HG02852 (cell line): ENCODE data around the gene STK36.

ENCODE experiments used
- ATAC-seq: cut with Tn5 transposase; IDR thresholded peaks from one replicate; pipeline ENCODE4 v1.9.1; 2021; ENCODE audit warnings: mild to moderate bottlenecking, moderate library complexity; ENCODE audit not compliant: unreplicated experiment

STK36 gene, protein sequence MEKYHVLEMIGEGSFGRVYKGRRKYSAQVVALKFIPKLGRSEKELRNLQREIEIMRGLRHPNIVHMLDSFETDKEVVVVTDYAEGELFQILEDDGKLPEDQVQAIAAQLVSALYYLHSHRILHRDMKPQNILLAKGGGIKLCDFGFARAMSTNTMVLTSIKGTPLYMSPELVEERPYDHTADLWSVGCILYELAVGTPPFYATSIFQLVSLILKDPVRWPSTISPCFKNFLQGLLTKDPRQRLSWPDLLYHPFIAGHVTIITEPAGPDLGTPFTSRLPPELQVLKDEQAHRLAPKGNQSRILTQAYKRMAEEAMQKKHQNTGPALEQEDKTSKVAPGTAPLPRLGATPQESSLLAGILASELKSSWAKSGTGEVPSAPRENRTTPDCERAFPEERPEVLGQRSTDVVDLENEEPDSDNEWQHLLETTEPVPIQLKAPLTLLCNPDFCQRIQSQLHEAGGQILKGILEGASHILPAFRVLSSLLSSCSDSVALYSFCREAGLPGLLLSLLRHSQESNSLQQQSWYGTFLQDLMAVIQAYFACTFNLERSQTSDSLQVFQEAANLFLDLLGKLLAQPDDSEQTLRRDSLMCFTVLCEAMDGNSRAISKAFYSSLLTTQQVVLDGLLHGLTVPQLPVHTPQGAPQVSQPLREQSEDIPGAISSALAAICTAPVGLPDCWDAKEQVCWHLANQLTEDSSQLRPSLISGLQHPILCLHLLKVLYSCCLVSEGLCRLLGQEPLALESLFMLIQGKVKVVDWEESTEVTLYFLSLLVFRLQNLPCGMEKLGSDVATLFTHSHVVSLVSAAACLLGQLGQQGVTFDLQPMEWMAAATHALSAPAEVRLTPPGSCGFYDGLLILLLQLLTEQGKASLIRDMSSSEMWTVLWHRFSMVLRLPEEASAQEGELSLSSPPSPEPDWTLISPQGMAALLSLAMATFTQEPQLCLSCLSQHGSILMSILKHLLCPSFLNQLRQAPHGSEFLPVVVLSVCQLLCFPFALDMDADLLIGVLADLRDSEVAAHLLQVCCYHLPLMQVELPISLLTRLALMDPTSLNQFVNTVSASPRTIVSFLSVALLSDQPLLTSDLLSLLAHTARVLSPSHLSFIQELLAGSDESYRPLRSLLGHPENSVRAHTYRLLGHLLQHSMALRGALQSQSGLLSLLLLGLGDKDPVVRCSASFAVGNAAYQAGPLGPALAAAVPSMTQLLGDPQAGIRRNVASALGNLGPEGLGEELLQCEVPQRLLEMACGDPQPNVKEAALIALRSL (N-terminal part only)

DNA sequence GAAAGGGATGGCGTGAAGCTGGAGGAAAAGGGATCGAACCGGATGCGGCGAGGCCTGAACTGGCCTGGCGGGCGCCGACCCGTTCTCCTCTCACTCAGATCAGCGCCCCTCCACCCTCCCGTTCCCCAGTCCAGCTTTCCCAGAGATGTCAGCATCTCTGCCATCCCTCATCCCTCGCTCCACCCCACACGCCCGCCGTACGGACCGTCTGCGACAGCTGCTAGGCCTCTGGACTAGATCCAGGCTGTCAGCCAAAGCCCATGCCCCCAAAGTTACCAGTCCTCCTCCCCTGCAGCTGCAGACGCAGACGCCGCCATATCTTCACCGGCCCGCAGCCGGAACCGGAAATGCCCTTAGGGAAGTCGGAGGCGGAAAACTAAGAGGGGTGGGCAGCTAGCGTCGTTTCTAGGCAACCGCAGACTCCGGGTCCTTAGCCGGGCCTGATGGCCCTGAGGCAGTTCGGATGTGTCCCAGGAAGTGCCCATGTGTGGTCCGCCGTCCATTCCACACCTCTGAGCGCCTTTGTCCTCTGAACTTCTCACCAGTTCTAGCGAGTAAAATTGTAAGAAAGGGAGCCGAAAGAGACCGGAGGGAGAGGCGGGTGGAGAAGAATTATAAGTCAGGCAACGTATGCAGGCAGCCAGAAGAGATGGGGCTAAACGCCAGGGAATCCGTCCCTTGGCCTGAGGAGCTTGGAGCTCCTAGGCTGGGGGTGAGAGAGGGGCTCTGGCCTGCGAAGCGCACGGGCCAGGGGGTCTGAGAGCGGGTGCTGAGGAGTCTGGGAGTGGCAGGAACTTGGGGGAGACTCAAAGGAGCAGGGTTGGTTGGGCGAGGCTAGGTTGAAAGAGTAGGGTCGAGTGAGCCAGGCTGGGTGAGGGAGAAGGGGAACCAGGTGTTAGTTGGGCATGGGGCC is at the start of gene STK36, which contains the start of gene RNF25:
Gene STK36 (plus strand): TSS at position 433 of the 913 bp plus-strand sequence. CDS start 744 bp downstream, outside the sequence.
Gene RNF25 (minus strand): TSS at position 349 of the 913 bp plus-strand sequence. CDS start 32 bp downstream, at position 317.
- peak; percentile 99 for ATAC-seq

DNA sequence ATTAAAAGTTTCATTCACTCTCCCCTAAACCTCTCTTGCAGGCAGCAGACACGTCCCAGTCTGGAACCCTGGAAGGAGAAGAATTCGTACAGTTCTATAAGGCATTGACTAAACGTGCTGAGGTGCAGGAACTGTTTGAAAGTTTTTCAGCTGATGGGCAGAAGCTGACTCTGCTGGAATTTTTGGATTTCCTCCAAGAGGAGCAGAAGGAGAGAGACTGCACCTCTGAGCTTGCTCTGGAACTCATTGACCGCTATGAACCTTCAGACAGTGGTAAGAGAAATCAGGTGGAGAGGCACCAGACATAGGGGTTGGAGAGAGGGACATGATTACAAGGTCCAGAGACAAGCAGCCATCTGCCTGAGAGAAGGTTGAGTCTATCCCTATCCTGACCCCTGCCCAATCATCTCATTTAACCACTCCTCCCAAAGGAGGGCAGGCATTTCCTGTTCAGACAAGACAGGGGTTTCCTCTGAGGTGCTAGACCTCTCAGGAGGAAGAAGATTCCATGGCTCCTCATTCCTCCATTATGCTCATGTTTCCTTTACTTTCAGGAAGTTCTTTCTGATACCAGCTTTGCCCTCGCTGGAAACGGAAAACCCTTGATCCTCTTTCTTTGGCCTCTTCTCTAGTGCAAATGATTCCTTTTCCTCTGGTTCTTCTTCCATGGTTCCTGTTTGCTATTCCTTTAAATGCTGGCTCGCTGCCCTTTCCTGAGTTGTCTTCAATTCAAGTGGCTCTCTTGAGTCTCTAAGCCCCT is 49.1 kb upstream of the STK36 start:
- ATAC-seq: no peak

DNA sequence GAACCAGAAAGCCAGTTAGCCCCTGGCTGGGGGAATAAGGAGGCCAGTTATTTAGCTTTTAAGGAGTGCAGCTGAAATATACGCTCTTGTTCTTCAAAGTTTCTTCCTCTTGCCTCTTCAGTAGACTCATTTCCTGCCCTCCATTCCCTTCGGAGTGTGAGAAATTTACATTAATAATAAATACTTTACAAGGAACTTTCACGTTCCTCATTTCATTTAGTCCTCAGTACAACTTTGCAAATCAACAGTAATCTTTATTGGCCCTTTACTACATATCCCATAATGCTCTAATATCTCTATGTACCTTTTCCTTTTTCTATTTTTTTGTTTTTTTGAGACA is 48.5 kb upstream of the STK36 start:
- no peak for ATAC-seq

DNA sequence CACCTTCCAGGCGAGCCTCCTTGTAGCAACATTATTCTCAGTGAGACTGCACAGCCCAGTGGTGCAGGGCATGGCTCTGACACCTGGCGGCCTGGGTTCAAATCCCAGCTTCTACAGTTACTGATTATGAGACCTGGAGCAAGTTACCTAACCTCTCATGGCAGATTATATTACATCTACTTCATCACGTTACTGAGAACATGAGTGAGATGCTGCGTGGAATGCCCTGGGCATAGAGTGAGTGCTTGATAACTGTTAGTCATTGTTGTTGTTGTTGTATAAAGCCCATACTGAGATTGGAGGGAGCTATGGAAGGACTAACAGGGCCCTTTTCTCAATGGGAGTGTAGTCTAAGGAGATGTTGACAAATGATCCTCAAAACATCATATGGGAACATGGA is 45.5 kb upstream of the STK36 start:
- ATAC-seq: no peak

DNA sequence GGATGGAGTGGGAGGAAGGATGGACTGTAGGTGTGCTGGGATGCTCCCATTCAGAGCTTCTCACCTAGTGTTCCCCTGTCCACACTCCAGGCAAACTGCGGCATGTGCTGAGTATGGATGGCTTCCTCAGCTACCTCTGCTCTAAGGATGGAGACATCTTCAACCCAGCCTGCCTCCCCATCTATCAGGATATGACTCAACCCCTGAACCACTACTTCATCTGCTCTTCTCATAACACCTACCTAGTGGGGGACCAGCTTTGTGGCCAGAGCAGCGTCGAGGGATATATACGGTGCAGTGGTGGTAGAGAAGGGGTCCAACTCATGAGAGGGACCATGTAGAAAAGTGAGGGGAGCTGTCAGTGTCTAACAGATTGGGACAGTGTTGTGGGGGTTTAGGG is 43.9 kb upstream of the STK36 start:
- ATAC-seq: no peak

DNA sequence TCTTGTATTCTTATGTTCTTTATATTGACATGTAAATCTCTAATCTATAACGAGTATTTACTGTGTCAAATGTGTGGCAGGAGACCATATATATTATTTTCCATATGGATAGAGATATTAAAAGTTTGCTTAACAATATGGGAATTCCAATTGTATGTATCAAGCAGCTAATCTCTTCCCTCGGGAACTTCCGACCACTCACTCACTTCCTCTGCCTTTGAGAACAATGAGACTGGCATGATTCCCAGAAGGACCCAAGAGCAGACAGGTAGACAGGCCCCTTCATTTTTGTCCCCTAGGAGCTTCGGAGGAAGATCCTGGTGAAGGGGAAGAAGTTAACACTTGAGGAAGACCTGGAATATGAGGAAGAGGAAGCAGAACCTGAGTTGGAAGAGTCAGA is 40.0 kb upstream of the STK36 start:
- ATAC-seq: no peak

DNA sequence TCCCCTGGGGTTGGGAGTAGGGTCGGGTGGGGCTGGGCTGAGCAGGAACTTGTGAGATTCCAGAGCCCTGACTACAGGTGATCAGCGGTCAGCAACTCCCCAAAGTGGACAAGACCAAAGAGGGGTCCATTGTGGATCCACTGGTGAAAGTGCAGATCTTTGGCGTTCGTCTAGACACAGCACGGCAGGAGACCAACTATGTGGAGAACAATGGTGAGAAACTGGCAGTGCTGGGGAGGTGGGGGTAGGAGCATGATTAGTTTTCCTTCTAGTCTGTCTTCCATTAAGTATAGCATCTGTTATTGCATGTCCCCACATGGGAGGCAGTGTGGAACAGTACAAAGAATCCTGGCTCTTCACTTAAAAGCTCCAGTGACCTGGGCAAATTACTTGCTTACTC is 36.2 kb upstream of the STK36 start:
- ATAC-seq: no peak

DNA sequence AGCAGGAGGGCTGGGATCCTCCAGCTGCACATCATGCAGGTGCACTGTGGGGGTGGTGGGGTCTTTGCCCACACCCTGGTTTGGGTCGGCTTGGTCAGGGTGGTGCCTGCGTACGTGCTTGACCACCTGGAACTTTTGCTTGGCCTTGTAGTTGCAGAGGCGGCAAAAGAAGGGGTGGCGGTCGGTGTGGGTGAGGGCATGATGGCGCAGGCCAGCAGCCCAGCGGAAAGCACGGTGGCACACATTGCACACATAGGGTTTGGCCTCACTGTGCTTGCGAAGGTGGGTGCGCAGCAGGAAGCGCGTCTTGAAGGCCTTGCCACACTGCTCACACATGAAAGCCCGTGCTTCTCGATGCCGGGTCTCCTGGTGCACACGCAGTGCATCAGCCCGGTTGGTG is 33.5 kb upstream of the STK36 start:
- no peak for ATAC-seq

DNA sequence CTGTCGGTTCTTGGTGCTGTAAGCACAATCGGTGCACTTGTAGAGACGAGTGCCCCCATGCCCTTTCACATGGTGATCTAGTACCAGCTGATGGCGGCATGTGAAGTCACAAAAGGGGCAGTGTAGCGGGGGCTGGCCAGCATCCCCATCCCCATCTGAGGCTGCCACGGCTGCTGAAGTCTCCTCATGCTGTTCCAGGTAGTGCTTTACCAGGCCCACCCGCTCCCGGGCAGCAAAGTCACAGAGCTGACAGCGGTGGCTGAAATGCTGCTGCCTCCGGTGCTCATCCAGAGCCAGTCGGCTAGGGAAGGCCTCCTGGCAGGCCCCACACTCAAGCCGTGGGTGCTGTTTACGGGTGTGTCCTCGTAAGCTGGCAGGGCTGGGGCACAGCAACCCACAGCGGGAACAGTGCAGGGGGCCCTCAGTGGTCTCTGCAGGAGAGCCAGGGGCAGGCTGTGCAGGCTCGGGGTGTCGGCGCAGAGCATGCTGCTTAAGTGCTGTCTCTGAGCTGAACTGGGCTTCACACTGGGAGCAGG is 29.7 kb upstream of the STK36 start:
- ATAC-seq: no peak

DNA sequence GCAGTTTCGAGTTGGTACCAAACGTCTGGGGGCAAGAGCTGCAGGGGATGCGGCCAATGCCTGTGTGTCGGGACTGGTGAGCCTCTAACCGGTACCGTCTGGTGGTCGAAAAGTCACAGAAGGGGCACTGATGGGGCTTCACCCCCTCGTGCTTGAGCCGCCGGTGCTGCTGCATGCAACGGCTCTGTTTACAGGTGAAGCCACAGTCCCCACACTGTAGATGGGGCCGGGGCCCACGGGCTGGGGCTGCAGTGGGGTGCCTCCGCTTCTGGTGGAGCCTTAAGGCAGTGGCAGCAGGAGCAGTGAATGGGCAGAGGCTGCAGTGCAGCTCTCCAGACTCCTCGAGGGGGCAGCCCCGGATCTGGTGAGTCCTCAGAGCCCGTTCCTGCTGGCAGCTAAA is 29.1 kb upstream of the STK36 start:
- ATAC-seq: no peak

DNA sequence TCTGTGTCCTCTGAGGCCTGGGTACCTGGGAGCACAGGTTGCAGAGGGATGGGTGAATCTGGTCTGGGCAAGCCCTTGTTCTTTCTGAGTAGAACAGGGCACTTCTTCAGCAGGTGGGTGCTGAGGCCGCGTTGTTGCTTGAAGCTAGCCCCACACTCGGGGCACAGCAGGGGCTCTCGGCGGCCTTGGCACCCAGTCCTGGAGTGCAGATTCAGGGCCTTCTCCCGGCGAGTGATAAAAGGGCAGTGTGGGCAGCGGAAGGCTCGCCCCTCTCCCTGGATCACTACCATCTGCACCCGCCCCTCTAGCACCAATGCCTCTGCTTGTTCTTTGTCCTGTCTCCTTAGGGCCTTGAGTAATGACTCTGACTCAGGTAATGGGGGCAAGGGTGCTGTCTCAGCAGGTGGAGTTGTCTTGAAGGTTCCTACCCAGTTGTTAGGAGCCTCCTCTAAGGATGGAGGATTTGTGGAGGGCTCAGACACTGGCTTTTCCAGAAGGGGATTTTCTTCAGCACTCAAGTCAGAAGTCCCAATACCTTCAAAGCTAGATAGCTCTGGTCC is 28.1 kb upstream of the STK36 start:
- ATAC-seq: no peak

DNA sequence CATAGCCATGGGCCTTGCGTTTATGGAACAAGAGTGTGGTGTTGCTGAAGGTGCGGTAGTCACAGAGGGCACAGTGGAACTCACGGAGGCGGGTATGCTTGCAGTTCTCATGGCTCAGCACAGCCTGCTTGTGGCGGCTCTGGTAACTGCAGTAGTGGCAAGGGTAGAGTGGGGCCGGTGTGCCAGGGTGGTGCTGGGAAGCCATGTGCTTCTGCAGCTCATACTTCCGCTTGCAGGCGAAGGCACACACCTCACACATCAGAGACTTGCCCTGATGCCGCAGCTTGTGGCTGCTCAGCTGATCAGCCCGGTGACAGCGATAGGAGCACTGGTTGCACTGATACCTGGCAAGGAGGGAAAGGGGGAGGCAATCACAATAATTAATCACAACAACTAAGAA is 27.2 kb upstream of the STK36 start:
- ATAC-seq: no peak

DNA sequence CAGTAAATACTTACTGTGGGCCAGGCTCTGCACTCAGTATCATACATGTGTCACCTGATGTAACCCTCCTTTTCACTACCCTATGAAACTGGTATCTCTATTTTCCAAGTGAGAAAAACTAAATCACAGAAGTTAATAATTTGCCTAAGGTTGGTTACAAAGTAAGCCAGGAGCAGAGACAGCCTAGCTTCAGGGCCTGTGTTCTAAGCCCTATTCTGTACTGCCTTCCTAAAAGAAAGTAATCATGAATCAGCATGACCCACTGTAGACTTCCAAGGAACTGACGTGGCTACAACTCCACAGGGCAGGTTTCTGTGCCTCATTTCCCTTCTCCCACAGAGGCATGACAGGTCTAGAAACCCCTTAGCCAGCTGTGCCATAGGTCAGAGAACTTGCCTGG is 26.8 kb upstream of the STK36 start:
- ATAC-seq: no peak

DNA sequence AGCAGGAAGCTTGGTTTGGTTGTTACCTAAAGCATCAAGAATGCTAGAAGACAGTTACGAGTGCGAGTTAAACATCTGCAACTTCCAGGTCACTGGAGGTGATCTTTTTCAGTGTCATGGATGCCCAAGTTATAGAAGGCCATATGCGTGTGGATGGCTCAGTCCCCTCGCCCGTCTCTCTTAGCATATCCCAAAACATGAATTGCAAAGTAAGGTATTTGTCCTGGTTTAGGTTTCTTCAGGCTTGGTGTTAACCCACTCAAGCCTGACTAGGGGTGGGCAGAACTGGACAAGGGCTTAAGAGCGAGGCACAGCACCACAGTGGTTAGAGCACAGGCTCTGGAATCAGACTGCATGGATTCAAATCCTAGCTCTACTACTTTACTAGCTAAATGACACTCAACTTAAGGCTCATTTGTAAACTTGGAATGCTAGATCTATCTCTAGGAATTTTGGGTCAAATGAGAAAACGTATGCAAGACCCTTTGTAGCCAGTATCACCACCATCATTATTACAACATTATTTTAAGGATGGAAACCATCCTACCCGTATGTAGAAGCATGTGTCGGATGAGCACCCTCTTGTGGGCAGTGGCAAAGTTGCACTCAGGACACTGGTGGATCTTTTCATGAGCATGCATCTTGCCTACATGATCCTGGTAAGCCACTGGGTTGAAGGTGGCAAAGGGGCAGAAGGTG is 23.6 kb upstream of the STK36 start:
- no peak for ATAC-seq

DNA sequence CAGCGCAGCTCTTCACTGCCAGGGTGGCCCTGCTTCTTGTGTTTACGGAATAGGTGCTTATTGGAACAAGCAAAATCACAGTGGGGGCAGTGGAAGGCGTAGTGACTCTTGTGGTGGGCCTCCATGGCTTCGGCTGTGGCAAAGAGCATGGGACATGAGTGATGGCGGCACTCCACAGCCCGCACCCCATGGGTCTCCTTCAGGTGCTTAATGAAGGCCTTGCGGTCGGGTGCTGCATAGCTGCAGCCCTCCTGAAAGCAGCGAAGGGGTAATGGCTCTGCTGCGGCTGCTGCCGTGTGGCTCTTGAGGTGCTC is 23.1 kb upstream of the STK36 start:
- ATAC-seq: no peak

DNA sequence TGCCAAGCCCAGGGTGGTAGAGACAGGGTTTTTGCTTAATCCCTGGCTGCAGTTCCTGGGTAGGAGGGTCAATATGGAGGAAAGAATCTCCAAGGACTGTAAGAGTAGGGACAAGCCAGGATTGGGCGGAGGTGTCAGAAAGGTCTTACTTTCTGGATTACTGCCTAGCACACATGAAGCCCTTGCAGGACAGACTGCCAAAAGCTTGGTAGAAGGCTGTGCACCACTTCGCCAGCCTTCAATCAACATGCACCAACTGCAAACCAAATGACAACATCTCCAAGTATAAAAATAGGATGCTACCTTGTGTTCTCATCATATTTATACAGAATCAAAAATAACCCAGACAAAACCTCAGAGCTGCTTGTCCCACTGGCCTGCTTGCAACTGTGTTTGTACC is 16.1 kb upstream of the STK36 start:
- ATAC-seq: no peak

DNA sequence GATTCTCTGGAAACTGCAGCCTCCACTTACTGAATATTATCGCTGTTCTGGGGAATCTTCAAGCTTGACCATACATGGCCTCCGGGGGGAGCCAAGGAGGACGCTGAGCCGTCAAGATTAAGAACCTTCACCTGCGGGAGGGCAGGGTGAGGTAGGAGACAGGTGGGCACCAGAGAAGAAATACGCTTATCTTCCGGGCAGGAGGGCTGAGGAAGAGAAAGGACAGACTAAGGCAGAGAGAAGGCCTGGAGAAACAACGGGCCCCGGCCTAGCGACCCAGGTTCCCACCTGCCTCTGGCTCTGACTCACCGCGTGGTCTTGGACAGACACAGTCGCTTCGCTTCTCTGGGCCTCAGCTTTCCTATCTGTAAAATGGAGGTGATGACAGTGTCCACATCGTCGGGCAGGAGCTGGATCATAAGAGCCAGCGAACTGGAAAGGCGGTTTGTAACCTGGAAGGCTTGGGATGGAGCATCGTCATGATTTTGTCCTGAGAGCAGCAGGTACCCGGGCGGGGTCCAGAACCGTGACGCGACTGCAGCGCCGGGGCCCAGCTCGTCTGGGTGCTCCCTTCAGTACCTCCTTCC is 13.1 kb upstream of the STK36 start:
- ATAC-seq: peak; percentile 39
